B cell (primary cell): ENCODE measurements around the gene IRF2BP1. TPM values are rescaled to one million over a fixed set of nuclear protein-coding genes. Genes with fewer than 3 reads are reported as not detected.

Experiments used
- ATAC-seq: fragments of 200-7000 bp; cut with Tn5 transposase; one replicate; pipeline ENCODE4 v1.10.0; 2021; ENCODE audit warnings: low read depth, mild to moderate bottlenecking, moderate number of reproducible peaks, moderate library complexity
- CTCF ChIA-PET: fragments of 350-600 bp; sonication (Branson Sonifier 250); formaldehyde crosslinking; loops from one replicate; lab custom pipeline; 2021; ENCODE audit warnings: antibody characterized with exemption, inconsistent platforms; lab: Charles Lee
- POLR2A ChIA-PET: fragments of 350-600 bp; sonication (Branson Sonifier 250); formaldehyde crosslinking; loops from one replicate; lab custom pipeline; 2021; ENCODE audit warnings: antibody characterized with exemption; lab: Charles Lee
- DNase-seq: peaks from one replicate; pipeline ENCODE4 v3.0.0; 2013
- H2AFZ ChIP-seq: 2 replicates; pipeline ENCODE4 v1.6.1; 2012; ENCODE audit warnings: mild to moderate bottlenecking, low read depth, low read length; ENCODE audit not compliant: insufficient read depth, poor library complexity, severe bottlenecking
- H3K27ac ChIP-seq, 2 donors: 1 replicate in 1 of 2; 2 replicates in 1 of 2; pipeline ENCODE4 v1.5.1; 2012 to 2013; ENCODE audit warnings: low read length in 2 of 2, mild to moderate bottlenecking in 2 of 2, moderate library complexity in 1 of 2
- H3K27me3 ChIP-seq, 4 experiments: fragments of 200-600 bp in 1 of 4; sonication (generic) in 1 of 4; replicated peaks in 1 of 4; 1 replicate in 2 of 4; 2 replicates in 2 of 4; pipeline versions ENCODE4 v1.6.1 to v1.7.0; 2013 to 2016; ENCODE audit warnings: low read length in 3 of 4, mild to moderate bottlenecking in 2 of 4, mixed read lengths in 1 of 4, moderate library complexity in 1 of 4; ENCODE audit not compliant: insufficient read depth in 4 of 4, control insufficient read depth in 3 of 4; ENCODE audit errors: control extremely low read depth in 1 of 4
- H3K36me3 ChIP-seq, 2 experiments: replicated peaks in 1 of 2; 1 replicate in 1 of 2; 2 replicates in 1 of 2; pipeline versions ENCODE4 v1.6.1 to v1.7.1; 2013; ENCODE audit warnings: low read length in 1 of 2; ENCODE audit not compliant: insufficient read depth in 2 of 2, control insufficient read depth in 1 of 2; ENCODE audit errors: control extremely low read depth in 1 of 2, extremely low read depth in 1 of 2
- H3K4me1 ChIP-seq, 2 donors: fragments of 200-600 bp in 1 of 2; sonication (generic) in 1 of 2; 1 replicate in 1 of 2; 2 replicates in 1 of 2; pipeline versions ENCODE4 v1.5.1 to v1.6.1; 2013 to 2017; ENCODE audit warnings: low read length in 2 of 2; ENCODE audit not compliant: control insufficient read depth in 2 of 2, insufficient read depth in 2 of 2
- H3K4me2 ChIP-seq: replicated peaks from 2 replicates; pipeline ENCODE3; 2012; ENCODE audit warnings: mild to moderate bottlenecking, low read depth, low read length; ENCODE audit not compliant: poor library complexity, severe bottlenecking
- H3K4me3 ChIP-seq, 5 experiments: fragments of 200-600 bp in 1 of 5; sonication (generic) in 1 of 5; 1 replicate in 3 of 5; 2 replicates in 2 of 5; pipeline versions ENCODE4 v1.5.1 to v1.7.0; 2011 to 2016; ENCODE audit warnings: low read length in 4 of 5, mild to moderate bottlenecking in 4 of 5, low read depth in 2 of 5, control low read depth in 1 of 5, moderate library complexity in 1 of 5; ENCODE audit not compliant: insufficient read depth in 1 of 5; ENCODE audit errors: control extremely low read depth in 1 of 5, extremely low read depth in 1 of 5
- H3K79me2 ChIP-seq: fragments of 200-600 bp; sonication (generic); one replicate; pipeline ENCODE4 v1.6.0; 2016; ENCODE audit warnings: low read length; ENCODE audit not compliant: control insufficient read depth, insufficient read depth
- H3K9ac ChIP-seq: fragments of 200-600 bp; sonication (generic); 2 replicates; pipeline ENCODE4 v1.6.1; 2017; ENCODE audit warnings: mild to moderate bottlenecking, low read length, moderate library complexity
- H3K9me3 ChIP-seq, 3 donors: one replicate each; pipeline versions ENCODE4 v1.6.1 to v1.7.1; 2013; ENCODE audit warnings: low read length in 2 of 3; ENCODE audit not compliant: control insufficient read depth in 2 of 3, insufficient read depth in 1 of 3; ENCODE audit errors: control extremely low read depth in 1 of 3
- H4K20me1 ChIP-seq: 2 replicates; pipeline ENCODE4 v1.6.0; 2012; ENCODE audit warnings: mild to moderate bottlenecking, low read length; ENCODE audit not compliant: insufficient read depth, control insufficient read depth, poor library complexity, severe bottlenecking
- H3K27ac Mint-ChIP-seq: one replicate; pipeline ENCODE4 v1.8.0; 2021; ENCODE audit warnings: mixed read lengths
- H3K27me3 Mint-ChIP-seq: one replicate; pipeline ENCODE4 v1.8.0; 2021; ENCODE audit warnings: mixed read lengths
- H3K4me1 Mint-ChIP-seq: one replicate; pipeline ENCODE4 v1.8.0; 2021; ENCODE audit warnings: mixed read lengths
- H3K4me3 Mint-ChIP-seq: one replicate; pipeline ENCODE4 v1.8.0; 2021; ENCODE audit warnings: mixed read lengths
- H3K9me3 Mint-ChIP-seq: one replicate; pipeline ENCODE4 v1.8.0; 2022; ENCODE audit warnings: mixed read lengths; ENCODE audit not compliant: insufficient read depth
- CTCF ChIP-seq: fragments of 200-600 bp; IDR thresholded peaks from one replicate; pipeline ENCODE4 v1.8.0; 2022; ENCODE audit warnings: antibody characterized with exemption, mild to moderate bottlenecking
- EZH2 ChIP-seq: IDR thresholded peaks from 2 replicates; pipeline ENCODE4 v1.6.1; 2012; ENCODE audit warnings: borderline replicate concordance, low read depth, mild to moderate bottlenecking, moderate library complexity, low read length; ENCODE audit not compliant: insufficient read depth, poor library complexity, severe bottlenecking
- WGBS: methylation state at CpG from one replicate; pipeline ENCODE4 v1.1.5; 2013; ENCODE audit warnings: missing lambda C conversion rate; ENCODE audit not compliant: insufficient coverage; 5-methylcytosine and 5-hydroxymethylcytosine counted together
- intact Hi-C: fragments of 100-400 bp; cut with micrococcal nuclease; formaldehyde crosslinking; loops from one replicate; pipeline ENCODE4 v1.10.0; 2022
- polyA plus RNA-seq: library from polyadenylated mRNA; depleted of rRNA; stranded (reverse); fragments of >200 nt; gene quantifications from 2 replicates; pipeline ENCODE4 v1.2.3, GENCODE V29; 2012
- total RNA-seq, 2 donors: library from RNA; stranded (reverse); fragments of 120-200 nt in 1 of 2; gene quantifications; 1 replicate in 1 of 2; 2 replicates in 1 of 2; pipeline versions ENCODE4 v1.2.3 to v1.2.4, GENCODE V29; 2013 to 2022

The IRF2BP1 gene
- total and polyA plus RNA-seq, 2 donors (not counting 1 experiment from before 2014, with no cell fraction given), result 14.9 to 33.9 TPM

DNA sequence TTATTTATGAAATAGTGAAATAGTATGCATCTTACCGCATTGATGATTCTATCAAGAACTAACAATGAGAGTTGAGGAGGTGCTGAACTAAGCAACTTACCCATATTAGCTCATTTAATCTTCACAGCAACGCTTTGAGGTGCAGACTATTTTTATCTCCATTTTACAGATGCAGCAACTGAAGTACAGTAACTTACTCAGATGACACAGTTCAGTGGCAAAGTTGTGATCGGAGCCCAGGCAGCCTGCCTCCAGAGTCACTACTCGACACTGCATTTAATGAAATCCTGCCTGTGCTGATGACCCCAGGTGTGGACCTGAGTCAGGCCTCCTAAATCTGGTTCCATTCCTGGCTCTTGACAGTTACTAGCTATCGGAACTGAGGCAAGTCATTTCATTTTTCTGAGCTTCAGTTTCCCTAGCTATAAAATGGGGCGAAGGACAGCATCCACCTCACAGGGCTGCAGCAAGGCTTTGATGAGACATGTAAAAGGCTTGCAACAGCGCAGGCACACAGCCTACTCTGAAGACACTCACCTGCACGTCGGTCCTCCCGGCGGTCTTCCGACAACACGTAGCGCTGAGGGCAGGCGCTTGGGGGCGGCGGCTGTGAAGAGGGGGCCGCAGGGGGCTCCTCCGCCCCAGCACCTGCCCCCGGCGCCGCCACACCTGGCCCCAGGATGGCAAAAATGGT is 14.9 kb upstream of the IRF2BP1 start:
- Histone ChIP-seq H3K27ac (no peak overlapping the region), H2AFZ (peak overlapping the region; percentile 82), H3K4me3 (peak overlapping the region in 2 of 5 experiments; percentile 74 to 76), H3K9me3 (no peaks in the 10 kb centered on the region), H3K79me2 (peaks cover 20% of the 10 kb centered on the region), H3K4me2 (peak overlapping the region; percentile 89), H3K9ac (peak overlapping the region; percentile 73), H3K4me1 (peaks cover 23 to 33% of the 10 kb centered on the region in 2 donors), H3K27me3 (no peaks in the 10 kb centered on the region), H4K20me1 (no peaks in the 10 kb centered on the region), H3K36me3 (peaks cover 3 to 9% of the 10 kb centered on the region in 2 experiments)
- intact Hi-C loops, result no loop called here
- ATAC-seq (no peak), DNase-seq (no peak)
- H3K4me3 Mint-ChIP-seq, result peak overlapping the region; percentile 71
- peaks cover 35% of the 10 kb centered on the region for H3K4me1 Mint-ChIP-seq
- H3K27me3 Mint-ChIP-seq, result no peaks in the 10 kb centered on the region
- no peak for TF ChIP-seq EZH2
- TF ChIP-seq CTCF, result no peak
- ChIA-PET CTCF (interaction anchor here (0.5 to 0.8 kb wide), 3 partner anchors 16 to 173 kb away, joined by 3 to 4 read pairs (median 3); no protein-coding TSS in a partner anchor), POLR2A (interaction anchor here (2.9 kb wide), 1 partner anchor 15 kb away, joined by 33 read pairs; the partner anchor contains the start of gene IRF2BP1)
- peak overlapping the region; percentile 10 for H3K27ac Mint-ChIP-seq
- no peaks in the 10 kb centered on the region for H3K9me3 Mint-ChIP-seq
- 97% methylated on average over 19 of the region's 22 CpGs for WGBS

DNA sequence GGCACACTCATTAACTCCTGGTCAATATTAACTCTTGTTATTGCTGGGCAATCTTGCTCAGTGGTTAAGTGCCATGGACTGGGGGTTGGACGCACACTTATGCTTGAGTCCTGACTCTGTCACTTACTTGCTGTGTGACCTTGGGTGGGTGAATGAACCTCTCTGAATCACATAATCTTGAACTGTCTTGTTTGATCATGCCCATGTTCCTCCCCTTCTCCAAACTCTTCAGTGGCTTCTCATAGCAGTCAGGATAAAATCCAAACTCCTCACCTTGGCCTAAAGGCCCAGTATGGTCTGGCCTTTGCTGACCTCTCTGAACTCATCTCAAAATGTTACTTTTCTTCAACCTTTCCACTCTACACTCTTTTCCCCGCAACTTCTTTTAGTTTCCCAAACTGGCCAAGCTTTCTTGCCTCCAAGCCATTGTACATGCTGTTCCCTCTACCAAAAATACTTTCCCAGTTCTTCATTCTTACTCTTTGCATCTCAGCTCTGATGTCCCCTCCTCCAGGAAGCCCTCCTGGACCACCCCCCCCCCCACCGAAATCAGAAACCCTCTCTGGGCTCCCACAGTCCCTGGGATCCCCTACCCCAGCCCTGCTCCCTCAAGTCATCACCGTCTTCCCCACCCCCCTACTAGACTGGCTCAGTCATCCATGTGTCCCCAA is 14.1 kb upstream of the IRF2BP1 start:
- intact Hi-C loops, result no loop called here
- Histone ChIP-seq H3K79me2 (peaks cover 20% of the 10 kb centered on the region), H3K4me2 (no peak overlapping the region), H3K36me3 (peaks cover 3 to 9% of the 10 kb centered on the region in 2 experiments), H4K20me1 (no peaks in the 10 kb centered on the region), H3K4me3 (no peak overlapping the region), H3K9ac (no peak overlapping the region), H3K27me3 (no peaks in the 10 kb centered on the region), H3K27ac (no peak overlapping the region), H2AFZ (no peak overlapping the region), H3K9me3 (no peaks in the 10 kb centered on the region), H3K4me1 (peaks cover 23 to 33% of the 10 kb centered on the region in 2 donors)
- Mint-ChIP-seq H3K27me3 (no peaks in the 10 kb centered on the region), H3K9me3 (no peaks in the 10 kb centered on the region), H3K27ac (no peak overlapping the region), H3K4me3 (peak overlapping the region; percentile 33), H3K4me1 (peaks cover 38% of the 10 kb centered on the region)
- 93% methylated on average over 2 of the region's 4 CpGs for WGBS
- ChIA-PET POLR2A (no interaction called here), CTCF (no interaction called here)
- DNase-seq (no peak), ATAC-seq (no peak)
- TF ChIP-seq EZH2 (no peak), CTCF (no peak)
